HEK293T (cell line): ENCODE measurements around the gene CCDC167.

Experiments used
- ELF4 ChIP-seq: fragments of 450-650 bp; IDR thresholded peaks from 2 replicates; pipeline ENCODE4 v1.6.1; 2017; ENCODE audit warnings: antibody characterized with exemption
- FOXK2 ChIP-seq: fragments of 450-650 bp; IDR thresholded peaks from 2 replicates; pipeline ENCODE4 v1.6.1; 2016; ENCODE audit warnings: mild to moderate bottlenecking
- FOXM1 ChIP-seq: fragments of 450-650 bp; IDR thresholded peaks from 2 replicates; pipeline ENCODE4 v1.6.1; 2017; ENCODE audit warnings: mild to moderate bottlenecking, borderline replicate concordance
- HDGF ChIP-seq: fragments of 450-650 bp; IDR thresholded peaks from 2 replicates; pipeline ENCODE4 v1.6.1; 2017; ENCODE audit warnings: antibody characterized with exemption, borderline replicate concordance
- L3MBTL2 ChIP-seq: fragments of 450-650 bp; conservative IDR thresholded peaks from 2 replicates; pipeline ENCODE4 v1.6.1; 2016; ENCODE audit warnings: mild to moderate bottlenecking
- LEF1 ChIP-seq: fragments of 450-650 bp; IDR thresholded peaks from 2 replicates; pipeline ENCODE4 v1.6.1; 2017; ENCODE audit warnings: mild to moderate bottlenecking, borderline replicate concordance
- NFRKB ChIP-seq: fragments of 450-650 bp; IDR thresholded peaks from 2 replicates; pipeline ENCODE4 v1.6.1; 2016; ENCODE audit warnings: mild to moderate bottlenecking, moderate library complexity
- SP1 ChIP-seq: fragments of 450-650 bp; IDR thresholded peaks from 2 replicates; pipeline ENCODE4 v1.6.1; 2017
- TF ChIP-seq, protein P1 (sequence below): fragments of 450-650 bp; IDR thresholded peaks from 2 replicates; pipeline ENCODE4 v1.6.1; 2016

DNA sequence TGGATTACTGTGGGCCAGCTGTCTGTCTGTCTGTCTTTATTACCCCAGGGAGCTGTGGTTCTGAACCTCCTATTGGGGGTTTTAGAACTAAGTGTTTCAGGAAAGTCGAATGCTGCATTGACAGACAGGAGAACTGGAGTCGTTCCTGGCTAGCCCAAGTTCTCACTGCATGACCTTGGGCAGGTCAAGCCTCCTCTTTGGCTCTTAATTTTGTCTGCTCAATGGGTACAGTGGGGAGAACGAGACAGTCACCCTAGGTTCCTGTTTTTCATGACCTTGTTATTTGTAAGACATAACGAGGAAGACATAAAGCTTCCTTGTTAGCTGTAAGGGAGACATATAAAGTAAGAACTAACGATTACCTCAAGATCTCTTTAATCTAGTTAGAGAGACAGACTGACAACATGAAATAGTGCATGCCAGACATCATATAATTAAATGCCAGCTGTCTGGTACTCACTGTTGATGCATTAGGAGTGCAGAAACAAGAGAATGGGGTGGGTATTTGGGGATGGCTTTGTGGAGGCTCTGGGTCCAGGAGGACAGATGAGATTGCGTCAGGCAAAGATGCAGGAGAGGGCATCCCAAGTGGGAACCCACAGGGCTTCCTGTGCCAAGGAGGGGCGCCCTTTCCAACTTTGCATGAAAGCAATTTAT is 3.7 kb upstream of the CCDC167 start:
- TF ChIP-seq NFRKB: no peak
- TF ChIP-seq SP1: no peak
- TF ChIP-seq FOXK2: no peak
- TF ChIP-seq FOXM1: no peak
- no peak for TF ChIP-seq LEF1
- TF ChIP-seq, protein P1, sequence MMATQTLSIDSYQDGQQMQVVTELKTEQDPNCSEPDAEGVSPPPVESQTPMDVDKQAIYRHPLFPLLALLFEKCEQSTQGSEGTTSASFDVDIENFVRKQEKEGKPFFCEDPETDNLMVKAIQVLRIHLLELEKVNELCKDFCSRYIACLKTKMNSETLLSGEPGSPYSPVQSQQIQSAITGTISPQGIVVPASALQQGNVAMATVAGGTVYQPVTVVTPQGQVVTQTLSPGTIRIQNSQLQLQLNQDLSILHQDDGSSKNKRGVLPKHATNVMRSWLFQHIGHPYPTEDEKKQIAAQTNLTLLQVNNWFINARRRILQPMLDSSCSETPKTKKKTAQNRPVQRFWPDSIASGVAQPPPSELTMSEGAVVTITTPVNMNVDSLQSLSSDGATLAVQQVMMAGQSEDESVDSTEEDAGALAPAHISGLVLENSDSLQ: no peak
- no peak for TF ChIP-seq L3MBTL2
- TF ChIP-seq HDGF: no peak
- TF ChIP-seq ELF4: no peak
